Lower leg skin (tissue), 4 donors: ENCODE data around the gene CHST5. TPM values are rescaled to one million over a fixed set of nuclear protein-coding genes. Genes with fewer than 3 reads are reported as not detected.

ENCODE experiments used
- DNase-seq, 2 donors: peaks; one replicate each; pipeline ENCODE4 v3.0.0-alpha.2; 2019; ENCODE audit warnings: low spot score in 2 of 2
- H3K4me3 ChIP-seq: fragments of 200-600 bp; sonication (generic); 2 replicates; pipeline ENCODE4 v1.5.1; 2017; ENCODE audit warnings: mild to moderate bottlenecking, low read depth; ENCODE audit not compliant: poor library complexity, severe bottlenecking
- CTCF ChIP-seq, 3 donors: fragments of 450-650 bp; IDR thresholded peaks; one replicate each; pipeline ENCODE4 v1.5.1; 2016; ENCODE audit warnings: antibody characterized with exemption in 3 of 3, mild to moderate bottlenecking in 3 of 3, moderate library complexity in 2 of 3
- POLR2A ChIP-seq, 2 donors: fragments of 450-650 bp; IDR thresholded peaks; one replicate each; pipeline ENCODE4 v1.6.1; 2016 to 2017; ENCODE audit warnings: antibody characterized with exemption in 2 of 2, mild to moderate bottlenecking in 1 of 2, moderate library complexity in 1 of 2
- WGBS, 2 donors: methylation state at CpG; one replicate each; pipeline ENCODE4 v1.1.5; 2018; 5-methylcytosine and 5-hydroxymethylcytosine counted together
- intact Hi-C: fragments of 100-400 bp; cut with DNase I; formaldehyde crosslinking; loops from one replicate; pipeline ENCODE4 v1.15.0; 2023; ENCODE audit warnings: low total_unique reads
- total RNA-seq, 4 donors: library from RNA; depleted of rRNA; stranded (reverse); fragments of >200 nt; gene quantifications; one replicate each; pipeline ENCODE4 v1.1.0, GENCODE V29; 2016

The CHST5 gene
- total RNA-seq, 4 donors from 2014 or later, result 0.83 TPM; not detected in 3

- DNase-seq, result peak in 1 of 2 donors; percentile 58
- no peak overlapping the region for H3K4me3 ChIP-seq
- intact Hi-C loops, result no loop called here
- TF ChIP-seq CTCF (IDR thresholded peaks at IDR 0.05) (no peak), POLR2A (IDR thresholded peaks at IDR 0.05) (no peak)
- 50 to 57% methylated on average over 3 of the region's 3 CpGs for WGBS, 2 donors
Measured at GRCh38 chr16:75576384-75576811, 40.5 kb upstream of the CHST5 start.

GRCh38 chr16:75575958-75576357, 40.0 kb upstream of the CHST5 start:
- DNase-seq, result peak in 1 of 2 donors; percentile 6
- 61 to 64% methylated on average over 3 of the region's 3 CpGs for WGBS, 2 donors
- intact Hi-C loops, result no loop called here
- no peak for TF ChIP-seq POLR2A (IDR thresholded peaks at IDR 0.05)
- TF ChIP-seq CTCF (IDR thresholded peaks at IDR 0.05), result no peak
- H3K4me3 ChIP-seq, result no peak overlapping the region

- TF ChIP-seq CTCF (IDR thresholded peaks at IDR 0.05) (no peak), POLR2A (IDR thresholded peaks at IDR 0.05) (no peak)
- intact Hi-C loops, result no loop called here
- peak in 1 of 2 donors; percentile 32 for DNase-seq
- 78 to 89% methylated on average over 5 of the region's 5 CpGs for WGBS, 2 donors
- H3K4me3 ChIP-seq, result no peak overlapping the region
Measured at GRCh38 chr16:75573955-75574354, 38.0 kb upstream of the CHST5 start.

GRCh38 chr16:75572864-75573542, 37.1 kb upstream of the CHST5 start:
- TF ChIP-seq CTCF (IDR thresholded peaks at IDR 0.05) (no peak), POLR2A (IDR thresholded peaks at IDR 0.05) (no peak)
- 72 to 78% methylated on average over 3 of the region's 3 CpGs for WGBS, 2 donors
- peak in 1 of 2 donors; percentile 54 for DNase-seq
- intact Hi-C loops, result no loop called here
- no peak overlapping the region for H3K4me3 ChIP-seq

GRCh38 chr16:75570396-75571065, 34.6 kb upstream of the CHST5 start:
- intact Hi-C loops, result no loop called here
- 68 to 76% methylated on average over 5 of the region's 5 CpGs for WGBS, 2 donors
- TF ChIP-seq POLR2A (IDR thresholded peaks at IDR 0.05) (no peak), CTCF (IDR thresholded peaks at IDR 0.05) (no peak)
- DNase-seq, result no peak
- no peak overlapping the region for H3K4me3 ChIP-seq
